ENCODE results near the gene LCN1. TPM values are rescaled to one million over a fixed set of nuclear protein-coding genes. Genes with fewer than 3 reads are reported as not detected.

The LCN1 gene
- total RNA-seq = not detected in 2 replicates
- long read RNA-seq = 0 reads

DNA sequence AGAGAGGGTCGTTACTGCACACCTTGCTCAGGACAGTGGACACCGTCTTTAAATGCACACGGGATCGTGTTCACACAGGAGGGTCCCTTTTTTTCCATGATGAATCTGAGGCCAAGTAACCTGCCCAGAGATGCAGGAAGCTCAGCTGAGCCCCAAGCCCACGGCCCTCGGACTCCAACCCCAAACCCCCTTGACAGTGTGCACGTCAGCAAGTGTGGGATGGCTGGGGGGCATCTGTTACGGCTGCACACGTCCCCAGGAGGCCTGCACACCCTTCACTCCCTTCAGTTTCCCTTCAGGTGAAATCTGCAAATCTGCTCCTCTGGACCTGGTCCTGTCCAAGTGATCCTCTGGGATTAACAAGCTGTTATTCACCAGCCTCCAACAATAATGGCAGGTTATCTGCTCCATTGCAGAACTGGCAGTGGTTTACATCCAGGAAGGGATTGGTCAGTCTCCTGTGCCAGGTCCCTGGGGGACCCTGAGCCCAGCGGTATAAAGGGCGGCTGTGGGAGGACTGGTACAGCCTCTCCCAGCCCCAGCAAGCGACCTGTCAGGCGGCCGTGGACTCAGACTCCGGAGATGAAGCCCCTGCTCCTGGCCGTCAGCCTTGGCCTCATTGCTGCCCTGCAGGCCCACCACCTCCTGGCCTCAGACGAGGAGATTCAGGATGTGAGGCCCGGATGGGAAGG, at the start of gene LCN1:
LCN1 (plus strand) TSS at position 525 of the 692 bp plus-strand sequence; CDS start at position 583, 58 bp downstream.
- no peaks in the 10 kb centered on the region for H3K36me3 Mint-ChIP-seq (ENCODE audit: unreplicated experiment)
- no peaks in the 10 kb centered on the region for H3K4me1 Mint-ChIP-seq (ENCODE audit: unreplicated experiment)
- TF ChIP-seq CTCF (IDR thresholded peaks at IDR 0.05) = no peak
- no peak within 1 kb of the TSS for H3K27ac Mint-ChIP-seq (ENCODE audit: unreplicated experiment)
- H3K27me3 Mint-ChIP-seq (ENCODE audit: unreplicated experiment) = peaks cover 4% of the 10 kb centered on the region
- DNase-seq (ENCODE audit: extremely low spot score, unreplicated experiment) = peak; percentile 74
- no peaks in the 10 kb centered on the region for H3K9me3 Mint-ChIP-seq (ENCODE audit: unreplicated experiment)
- no peak within 1 kb of the TSS for H3K4me3 Mint-ChIP-seq (ENCODE audit: unreplicated experiment)

GRCh38 chr9:135471791-135472640, 49.2 kb upstream of the LCN1 start:
- Mint-ChIP-seq H3K27me3 (ENCODE audit: unreplicated experiment) (no peaks in the 10 kb centered on the region), H3K4me3 (ENCODE audit: unreplicated experiment) (no peak overlapping the region), H3K9me3 (ENCODE audit: unreplicated experiment) (no peaks in the 10 kb centered on the region), H3K36me3 (ENCODE audit: unreplicated experiment) (no peaks in the 10 kb centered on the region), H3K4me1 (ENCODE audit: unreplicated experiment) (peaks cover 8% of the 10 kb centered on the region), H3K27ac (ENCODE audit: unreplicated experiment) (no peak overlapping the region)
- TF ChIP-seq CTCF (IDR thresholded peaks at IDR 0.05) = no peak
- DNase-seq (ENCODE audit: extremely low spot score, unreplicated experiment) = no peak

GRCh38 chr9:135473972-135474543, 47.2 kb upstream of the LCN1 start:
- DNase-seq (ENCODE audit: extremely low spot score, unreplicated experiment) = no peak
- Mint-ChIP-seq H3K4me3 (ENCODE audit: unreplicated experiment) (no peak overlapping the region), H3K4me1 (ENCODE audit: unreplicated experiment) (peaks cover 4% of the 10 kb centered on the region), H3K36me3 (ENCODE audit: unreplicated experiment) (no peaks in the 10 kb centered on the region), H3K9me3 (ENCODE audit: unreplicated experiment) (no peaks in the 10 kb centered on the region), H3K27ac (ENCODE audit: unreplicated experiment) (no peak overlapping the region), H3K27me3 (ENCODE audit: unreplicated experiment) (no peaks in the 10 kb centered on the region)
- TF ChIP-seq CTCF (IDR thresholded peaks at IDR 0.05) = no peak

DNA sequence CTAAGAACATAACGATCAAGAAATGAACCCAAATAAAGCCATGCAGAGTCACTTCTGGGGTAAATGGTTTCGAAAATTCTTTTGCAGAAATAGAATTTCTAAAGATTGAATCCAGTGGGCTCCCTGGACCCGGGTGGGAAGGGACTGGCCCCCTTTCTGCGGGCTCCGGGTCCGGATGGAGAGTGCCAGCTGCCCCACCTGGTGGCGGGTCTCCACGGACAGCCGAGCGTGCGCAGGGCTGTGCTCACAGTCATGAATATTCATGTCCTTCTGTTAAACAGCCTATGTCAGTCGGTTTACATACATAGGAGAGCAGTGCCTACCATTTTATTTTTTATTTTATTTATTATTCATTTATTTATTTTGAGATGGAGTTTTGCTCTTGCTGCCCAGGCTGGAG, 46.3 kb upstream of the LCN1 start:
- TF ChIP-seq CTCF (IDR thresholded peaks at IDR 0.05) = peak; percentile 53
- no peak overlapping the region for H3K4me3 Mint-ChIP-seq (ENCODE audit: unreplicated experiment)
- H3K9me3 Mint-ChIP-seq (ENCODE audit: unreplicated experiment) = no peaks in the 10 kb centered on the region
- H3K27ac Mint-ChIP-seq (ENCODE audit: unreplicated experiment) = no peak overlapping the region
- no peaks in the 10 kb centered on the region for H3K27me3 Mint-ChIP-seq (ENCODE audit: unreplicated experiment)
- no peaks in the 10 kb centered on the region for H3K36me3 Mint-ChIP-seq (ENCODE audit: unreplicated experiment)
- no peak for DNase-seq (ENCODE audit: extremely low spot score, unreplicated experiment)
- peaks cover 3% of the 10 kb centered on the region for H3K4me1 Mint-ChIP-seq (ENCODE audit: unreplicated experiment)

Data from osteocyte (in vitro differentiated cells).